NCI-H2107 (cell line): ENCODE data around the gene CDK10.
"Not testable (repeated sequence)": the region's sequence is repeated elsewhere in the genome, so short reads cannot be mapped to it uniquely, and the experiment has no call there.

Source experiments
- DNase-seq: peaks from one replicate; lab custom pipeline; 2025; lab: John Stamatoyannopoulos, UW

CDK10 gene

DNA sequence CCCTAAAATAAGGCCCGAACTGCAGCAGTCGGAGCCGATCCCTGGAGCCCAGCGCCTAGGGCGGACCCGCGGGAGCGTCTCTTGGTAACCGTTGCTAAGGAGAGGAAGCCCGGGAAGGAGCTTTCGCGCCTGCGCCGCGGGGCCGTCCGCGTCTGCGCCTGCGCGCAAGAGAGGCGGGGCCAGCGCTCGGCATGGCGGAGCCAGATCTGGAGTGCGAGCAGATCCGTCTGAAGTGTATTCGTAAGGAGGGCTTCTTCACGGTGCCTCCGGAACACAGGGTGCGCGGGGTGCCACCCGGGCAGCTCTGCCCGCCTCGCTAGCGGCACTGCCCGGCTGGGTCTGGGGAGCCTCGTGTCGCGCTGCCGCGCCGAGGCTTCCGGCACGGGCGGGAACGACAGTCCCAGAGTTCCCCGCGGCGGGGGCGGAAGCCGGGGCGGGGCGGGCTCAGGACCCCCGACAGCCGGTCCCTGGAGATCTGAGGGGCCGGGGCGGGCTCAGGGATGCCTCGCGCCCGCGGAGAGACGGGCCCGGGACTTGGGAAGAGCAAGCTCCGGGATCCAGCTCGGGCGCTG is at the start of gene CDK10:
Gene CDK10, plus strand, starts transcription at position 170 of the 572 bp plus-strand sequence. Its CDS starts 22 bp downstream, at position 192.
- peak; percentile 88 for DNase-seq

DNA sequence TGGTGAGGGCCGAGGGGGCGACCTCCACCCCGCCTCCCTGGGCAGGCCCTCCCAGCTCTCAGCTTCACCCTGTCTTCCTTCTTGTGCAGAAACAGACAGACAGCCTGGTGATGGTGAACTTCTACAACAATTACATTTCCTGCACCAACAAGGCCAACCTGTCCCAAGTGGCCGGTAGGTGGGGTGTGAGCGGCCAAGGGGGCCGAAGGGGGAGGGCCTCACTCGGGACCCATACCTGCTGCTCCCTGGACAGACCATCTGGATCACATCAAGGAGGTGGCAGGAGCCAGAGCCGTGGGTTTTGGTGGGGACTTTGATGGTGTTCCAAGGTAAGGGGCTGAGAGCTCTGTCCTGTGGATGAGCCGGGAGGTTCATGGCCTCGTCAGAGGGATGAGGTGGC is 49.1 kb upstream of the CDK10 start:
- DNase-seq = no peak

- no peak for DNase-seq
Observed at GRCh38 chr16:89638455-89638854, 48.0 kb upstream of the CDK10 start.

- DNase-seq = no peak
Observed at GRCh38 chr16:89639385-89639784, 47.1 kb upstream of the CDK10 start.

DNA sequence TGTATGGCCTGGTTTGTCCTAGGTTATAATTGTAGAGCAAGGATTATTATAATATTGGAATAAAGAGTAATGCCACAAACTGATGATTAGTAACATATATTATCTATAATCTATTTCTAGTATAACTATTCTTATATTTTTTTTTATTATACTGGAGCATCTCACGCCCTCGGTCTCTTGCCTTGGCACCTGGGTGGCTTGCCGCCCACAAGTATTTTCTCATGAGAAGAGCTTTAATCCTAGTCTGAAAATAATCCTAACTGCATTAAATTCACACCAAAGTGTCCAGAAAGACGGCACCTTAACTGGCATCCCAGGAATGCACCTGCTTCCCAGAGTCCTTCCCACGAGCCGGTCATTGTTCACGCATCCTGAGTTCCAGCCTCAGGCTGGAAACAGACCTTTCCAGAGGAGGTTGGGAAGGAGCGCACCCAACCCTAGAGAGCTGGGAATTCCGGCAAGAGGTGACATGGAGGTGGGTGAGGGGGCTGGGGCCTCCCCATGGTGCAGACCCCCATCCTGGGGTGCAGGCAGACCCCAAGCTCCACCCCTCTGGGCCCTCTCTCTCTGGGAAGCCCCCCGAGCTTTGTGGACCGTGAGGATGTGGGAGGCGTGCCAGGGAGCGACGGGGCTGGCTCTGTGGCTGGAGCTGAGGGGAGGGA is 44.9 kb upstream of the CDK10 start:
- no peak for DNase-seq

DNA sequence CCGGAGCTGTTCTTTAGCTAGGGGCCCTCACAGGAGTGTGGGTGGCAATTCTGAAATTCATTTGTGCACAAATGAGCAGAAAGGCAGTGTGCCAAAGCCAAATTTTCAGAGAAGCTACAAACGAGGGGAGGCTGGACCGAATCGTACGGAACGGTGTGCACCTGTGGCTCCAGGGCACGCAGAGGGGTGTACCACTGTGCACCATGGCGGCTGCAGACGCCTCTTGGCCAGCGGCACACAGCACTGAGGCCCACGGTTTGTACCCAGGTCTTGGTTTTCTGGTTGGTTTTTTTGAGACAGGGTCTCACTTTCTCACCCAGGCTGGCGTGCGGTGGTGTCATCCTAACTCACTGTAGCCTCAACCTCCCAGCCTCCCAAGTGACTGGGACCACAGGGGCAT is 43.9 kb upstream of the CDK10 start:
- no peak for DNase-seq

GRCh38 chr16:89643769-89644300 is 42.7 kb upstream of the CDK10 start:
- no peak for DNase-seq

DNA sequence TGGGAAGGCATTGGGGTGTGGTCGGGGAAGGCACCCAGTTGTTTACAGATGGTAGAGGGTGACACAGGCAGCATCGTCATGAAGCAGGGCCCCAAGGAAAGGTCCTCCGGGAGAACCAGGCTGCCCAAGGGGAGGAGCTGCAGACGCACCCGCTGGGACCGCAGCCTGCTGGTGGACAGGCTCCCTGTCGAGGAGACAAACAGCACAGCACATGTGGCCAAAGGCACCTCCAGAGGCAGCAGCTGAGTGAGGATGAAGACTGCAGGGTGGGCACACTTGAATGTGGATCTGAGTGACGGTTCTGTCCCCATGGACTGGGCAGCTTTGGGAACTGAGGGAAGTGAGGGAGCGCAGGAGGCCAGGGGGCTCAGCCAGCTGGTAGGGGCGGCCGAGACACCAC is 41.4 kb upstream of the CDK10 start:
- DNase-seq = no peak

DNA sequence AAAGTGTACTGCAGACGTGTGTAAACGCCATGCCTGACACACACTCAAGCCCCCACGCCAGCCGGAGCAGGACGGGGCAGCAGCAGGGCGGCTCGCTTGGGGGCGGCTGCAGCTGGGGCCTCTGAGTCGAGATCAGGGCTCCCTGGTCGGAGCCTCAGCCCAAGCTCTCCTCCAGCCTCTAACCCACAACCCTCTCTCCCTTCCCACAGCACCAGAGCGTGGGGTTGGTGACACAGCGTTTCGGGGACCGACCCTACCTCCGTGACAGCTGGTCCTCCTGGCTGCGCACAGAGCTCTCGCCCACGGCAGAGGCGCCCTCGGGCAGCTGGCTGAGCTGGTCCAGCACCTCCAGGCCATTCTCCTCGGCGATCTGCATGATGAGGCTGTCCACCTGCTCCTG is 40.2 kb upstream of the CDK10 start:
- no peak for DNase-seq

DNA sequence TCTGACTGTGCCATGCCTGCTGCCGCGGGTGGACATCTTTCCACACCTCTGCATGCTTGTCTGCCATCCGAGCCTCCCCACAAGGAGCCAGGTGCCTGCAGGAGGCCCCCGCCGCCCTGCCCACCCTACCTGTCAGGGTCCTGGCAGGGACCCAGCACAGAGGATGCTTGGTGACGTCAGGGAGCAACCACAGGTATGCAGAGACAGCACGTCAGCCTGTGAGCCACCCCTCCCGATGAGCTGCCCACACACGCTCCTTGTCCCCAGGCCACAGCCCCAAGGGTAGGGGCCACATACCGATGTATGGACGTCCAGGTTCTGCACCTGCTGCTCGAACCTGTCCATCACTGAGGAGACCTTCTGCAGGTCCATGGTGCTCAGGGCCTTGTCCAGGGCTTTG is 39.6 kb upstream of the CDK10 start:
- no peak for DNase-seq

- DNase-seq = no peak
Observed at GRCh38 chr16:89651584-89651983, 34.9 kb upstream of the CDK10 start.

DNA sequence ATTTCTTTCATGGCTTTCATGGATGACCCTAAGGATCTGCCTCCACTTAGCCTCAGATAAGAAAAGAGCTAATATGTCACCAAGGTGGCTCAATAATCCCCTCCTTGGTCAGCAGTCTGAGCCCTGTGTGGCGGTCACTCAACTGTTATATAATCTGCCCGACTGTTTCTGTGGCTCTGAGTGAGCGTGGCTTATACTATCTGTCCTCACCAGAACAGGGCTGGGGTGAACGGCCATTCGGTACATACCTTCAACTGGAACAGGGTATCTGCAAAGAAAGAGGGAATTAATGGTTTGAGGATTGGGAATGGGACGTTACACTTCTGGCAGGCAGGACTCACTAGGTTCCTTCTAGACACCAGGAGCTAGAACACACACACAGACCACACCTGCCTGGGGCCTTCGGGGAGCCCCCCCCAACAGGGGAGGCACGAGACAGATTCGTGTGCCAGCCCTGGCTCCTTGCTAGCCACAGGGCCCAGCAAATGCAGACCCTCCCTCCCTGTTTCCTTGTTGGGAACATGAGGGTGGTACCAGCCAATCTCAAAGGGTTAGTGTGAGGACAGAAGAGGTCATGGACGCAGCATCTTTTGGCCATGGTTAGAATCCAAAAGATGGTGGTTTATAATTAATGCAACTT is 32.7 kb upstream of the CDK10 start:
- no peak for DNase-seq

DNA sequence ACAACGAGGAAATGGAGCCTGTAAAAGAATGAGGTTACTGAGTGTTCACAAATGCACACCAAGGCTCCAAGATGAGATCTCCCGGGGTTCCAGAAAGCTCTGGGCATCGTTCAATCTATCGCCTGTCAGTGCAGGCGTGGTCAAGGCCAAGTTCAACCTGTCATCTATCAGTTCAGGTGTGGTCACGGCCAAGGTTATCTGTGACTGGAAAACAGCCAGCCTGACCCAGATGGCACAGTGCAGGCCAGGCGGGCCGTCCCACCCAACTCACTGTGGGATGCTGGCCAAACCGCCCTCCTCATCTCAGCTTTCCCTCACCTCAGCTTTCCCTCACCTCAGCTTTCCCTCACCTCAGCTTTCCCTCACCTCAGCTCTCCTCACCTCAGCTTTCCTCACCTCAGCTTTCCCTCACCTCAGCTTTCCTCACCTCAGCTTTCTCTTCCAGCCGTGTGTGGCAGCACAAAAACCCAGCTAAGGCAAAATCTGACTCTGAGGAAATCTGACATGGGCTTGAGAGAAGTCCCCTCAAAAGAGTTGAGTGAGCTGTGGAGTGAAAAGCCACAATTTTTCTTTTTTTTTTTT is 31.3 kb upstream of the CDK10 start:
- DNase-seq = no peak

- DNase-seq = no peak
Observed at GRCh38 chr16:89656435-89657121, 29.9 kb upstream of the CDK10 start.

- peak; percentile 78 for DNase-seq
Observed at GRCh38 chr16:89657442-89658220, 28.9 kb upstream of the CDK10 start, which contains the start of the genes CHMP1A and SPATA33. Gene CHMP1A (minus strand): TSS chr16:89657708. CDS start chr16:89657588, 120 bp downstream. Gene SPATA33 (plus strand): TSS chr16:89657836. CDS start chr16:89657912, 76 bp downstream.

- no peak for DNase-seq
Observed at GRCh38 chr16:89658221-89658879, 28.1 kb upstream of the CDK10 start.

GRCh38 chr16:89660146-89660545 is 26.3 kb upstream of the CDK10 start:
- no peak for DNase-seq

DNA sequence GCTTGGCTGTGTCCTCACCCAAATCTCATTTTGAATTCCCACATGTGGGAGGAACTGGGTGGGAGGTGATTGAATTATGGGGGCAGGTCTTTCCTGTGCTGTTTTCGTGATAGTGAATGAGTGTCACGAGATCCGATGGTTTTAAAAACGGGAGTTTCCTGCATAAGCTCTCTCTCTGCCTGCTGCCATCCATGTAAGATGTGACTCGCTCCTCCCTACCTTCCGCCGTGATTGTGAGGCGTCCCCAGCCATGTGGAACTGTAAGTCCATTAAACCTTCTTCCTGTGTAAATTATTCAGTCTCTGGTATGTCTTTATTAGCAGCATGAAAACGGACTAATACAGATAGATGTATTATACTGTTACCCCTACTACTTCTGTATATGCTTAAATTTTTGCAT is 25.3 kb upstream of the CDK10 start:
- no peak for DNase-seq

GRCh38 chr16:89664238-89664637 is 22.3 kb upstream of the CDK10 start:
- DNase-seq = not testable (repeated sequence)

GRCh38 chr16:89667000-89667399 is 19.5 kb upstream of the CDK10 start:
- DNase-seq = not testable (repeated sequence)

GRCh38 chr16:89667633-89668032 is 18.9 kb upstream of the CDK10 start:
- no peak for DNase-seq
